ENCODE data around the gene PPP2R5A. TPM values are rescaled to one million over a fixed set of nuclear protein-coding genes. Genes with fewer than 3 reads are reported as not detected.

PPP2R5A gene
- total RNA-seq, 2 donors from 2014 or later, result 48.8 to 81.5 TPM

DNA sequence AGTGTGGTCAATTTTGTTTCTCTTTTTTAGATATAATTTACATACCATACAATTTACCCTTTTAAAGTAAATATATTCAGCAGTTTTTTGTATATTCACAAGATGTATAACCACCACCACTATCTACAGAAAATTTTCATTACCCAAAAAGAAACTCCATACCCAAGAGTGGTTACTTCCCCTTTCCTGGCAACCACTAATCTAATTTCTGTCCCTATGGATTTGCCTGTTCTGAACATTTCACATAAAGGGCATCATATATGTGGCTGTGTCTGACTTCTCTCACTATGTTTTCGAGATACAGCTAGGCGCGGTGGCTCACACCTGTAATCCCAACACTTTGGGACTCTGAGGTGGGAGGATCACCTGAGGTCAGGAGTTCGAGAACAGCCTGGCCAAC, 115.8 kb downstream of the PPP2R5A start:
- no peak for DNase-seq (ENCODE audit: low spot score)
- no peak overlapping the region for H3K27ac ChIP-seq
- H3K36me3 ChIP-seq, result no peaks in the 10 kb centered on the region
- TF ChIP-seq, protein P1, sequence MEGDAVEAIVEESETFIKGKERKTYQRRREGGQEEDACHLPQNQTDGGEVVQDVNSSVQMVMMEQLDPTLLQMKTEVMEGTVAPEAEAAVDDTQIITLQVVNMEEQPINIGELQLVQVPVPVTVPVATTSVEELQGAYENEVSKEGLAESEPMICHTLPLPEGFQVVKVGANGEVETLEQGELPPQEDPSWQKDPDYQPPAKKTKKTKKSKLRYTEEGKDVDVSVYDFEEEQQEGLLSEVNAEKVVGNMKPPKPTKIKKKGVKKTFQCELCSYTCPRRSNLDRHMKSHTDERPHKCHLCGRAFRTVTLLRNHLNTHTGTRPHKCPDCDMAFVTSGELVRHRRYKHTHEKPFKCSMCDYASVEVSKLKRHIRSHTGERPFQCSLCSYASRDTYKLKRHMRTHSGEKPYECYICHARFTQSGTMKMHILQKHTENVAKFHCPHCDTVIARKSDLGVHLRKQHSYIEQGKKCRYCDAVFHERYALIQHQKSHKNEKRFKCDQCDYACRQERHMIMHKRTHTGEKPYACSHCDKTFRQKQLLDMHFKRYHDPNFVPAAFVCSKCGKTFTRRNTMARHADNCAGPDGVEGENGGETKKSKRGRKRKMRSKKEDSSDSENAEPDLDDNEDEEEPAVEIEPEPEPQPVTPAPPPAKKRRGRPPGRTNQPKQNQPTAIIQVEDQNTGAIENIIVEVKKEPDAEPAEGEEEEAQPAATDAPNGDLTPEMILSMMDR (IDR thresholded peaks at IDR 0.05), result no peak
- no peaks in the 10 kb centered on the region for H3K27me3 ChIP-seq
- peaks cover 0 to 16% of the 10 kb centered on the region in 2 donors for H3K9me3 ChIP-seq
- H3K4me1 ChIP-seq, result no peaks in the 10 kb centered on the region
- H3K4me3 ChIP-seq, result no peak overlapping the region

DNA sequence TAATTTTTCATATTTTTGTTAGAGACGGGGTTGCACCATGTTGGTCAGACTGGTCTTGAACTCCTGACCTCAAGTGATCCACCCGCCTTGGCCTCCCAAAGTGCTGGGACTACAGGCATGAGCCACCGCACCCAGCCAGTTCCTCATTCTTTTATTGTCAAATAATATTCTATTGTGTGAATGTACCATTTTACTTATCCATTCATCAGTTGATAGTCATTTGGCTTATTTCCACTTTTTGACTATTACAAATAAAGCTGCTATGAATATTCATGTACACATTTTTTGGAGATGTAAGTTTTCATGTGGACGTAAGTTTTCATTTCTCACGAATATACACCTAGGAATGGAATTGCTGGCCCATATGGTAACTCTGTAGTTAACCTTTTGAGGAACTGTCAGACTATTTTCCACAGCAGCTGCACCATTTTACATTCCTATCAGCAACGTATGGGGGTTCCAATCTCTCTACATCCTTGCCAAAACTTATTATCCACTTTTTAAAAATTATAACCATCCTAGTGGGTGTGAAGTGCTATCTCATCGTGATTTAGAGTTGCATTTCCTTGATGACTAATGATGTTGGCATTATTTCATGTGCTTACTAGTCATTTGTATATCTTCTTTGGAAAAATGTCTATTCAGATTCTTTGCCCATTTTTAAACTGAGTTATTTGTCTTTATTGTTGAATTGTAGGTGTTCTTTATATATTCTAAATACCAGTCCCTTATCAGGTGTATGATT, 116.8 kb downstream of the PPP2R5A start:
- no peak for DNase-seq (ENCODE audit: low spot score)
- no peak overlapping the region for H3K27ac ChIP-seq
- TF ChIP-seq, protein P1 (IDR thresholded peaks at IDR 0.05), result no peak

DNA sequence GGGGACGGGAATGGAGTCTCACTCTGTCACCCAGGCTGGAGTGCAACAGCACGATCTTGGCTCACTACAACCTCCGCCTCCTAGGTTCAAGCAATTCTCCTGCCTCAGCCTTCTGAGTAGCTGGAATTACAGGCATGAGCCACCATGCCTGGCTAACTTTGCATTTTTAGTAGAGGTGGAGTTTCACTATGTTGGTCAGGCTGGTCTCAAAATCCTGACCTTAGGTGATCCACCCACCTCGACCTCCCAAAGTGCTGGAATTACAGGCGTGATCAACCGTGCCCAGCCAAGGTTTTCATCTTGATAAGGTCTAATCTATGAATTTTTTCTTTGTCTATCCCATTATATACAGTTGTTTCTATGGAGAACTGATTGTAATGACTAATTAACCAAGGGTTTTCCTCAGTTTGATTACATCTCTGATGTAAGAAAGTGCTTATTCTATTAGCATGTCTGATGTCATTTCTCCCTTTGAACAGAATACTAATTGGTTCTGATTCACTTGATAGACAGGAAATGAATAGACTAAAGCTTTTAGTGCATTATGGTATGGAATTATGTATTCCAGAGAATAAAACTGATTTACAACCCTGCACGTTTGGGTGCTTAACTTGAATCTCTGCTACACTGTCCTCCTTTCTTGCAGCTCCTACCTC, 117.6 kb downstream of the PPP2R5A start:
- H3K4me3 ChIP-seq, result no peak overlapping the region
- H3K36me3 ChIP-seq, result peaks cover 5% of the 10 kb centered on the region
- no peak overlapping the region for H3K27ac ChIP-seq
- DNase-seq (ENCODE audit: low spot score), result no peak
- TF ChIP-seq, protein P1 (IDR thresholded peaks at IDR 0.05), result no peak
- no peaks in the 10 kb centered on the region for H3K4me1 ChIP-seq
- no peaks in the 10 kb centered on the region for H3K9me3 ChIP-seq
- no peaks in the 10 kb centered on the region for H3K27me3 ChIP-seq

More for the DNA sequence above, 116.8 kb downstream of the PPP2R5A start:
- Histone ChIP-seq H3K9me3 (peaks cover 0 to 6% of the 10 kb centered on the region in 2 donors), H3K27me3 (no peaks in the 10 kb centered on the region), H3K4me3 (no peak overlapping the region), H3K4me1 (no peaks in the 10 kb centered on the region), H3K36me3 (no peaks in the 10 kb centered on the region)

DNA sequence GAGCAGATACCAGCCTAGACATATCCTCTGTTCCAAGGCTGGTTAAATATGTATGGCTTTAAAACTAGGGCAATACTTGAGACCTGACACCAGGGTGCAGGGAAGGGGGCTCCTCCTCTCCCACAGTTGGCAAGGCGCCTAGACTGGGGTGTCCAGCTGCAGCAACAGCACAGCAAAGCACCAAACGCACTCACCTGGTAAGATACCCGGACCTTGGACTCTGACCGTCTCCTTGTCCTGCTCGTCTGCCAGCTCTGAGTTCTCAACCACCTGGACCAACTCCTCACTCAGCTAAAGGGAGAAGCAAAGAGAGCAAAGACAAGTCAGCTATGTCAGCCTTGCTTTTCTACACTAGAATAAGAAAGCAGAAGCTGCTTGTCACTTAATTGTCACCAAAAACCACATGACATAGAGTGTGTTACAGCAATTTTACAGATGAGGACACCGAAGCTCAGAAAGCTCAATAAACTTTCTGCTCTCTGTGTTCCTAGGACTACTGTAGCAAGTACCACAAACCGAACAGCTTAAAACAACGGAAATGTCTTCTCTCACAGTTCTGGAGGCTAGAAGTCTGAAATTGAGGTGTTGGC, 125.1 kb downstream of the PPP2R5A start:
- no peak overlapping the region for H3K27ac ChIP-seq

More for the DNA sequence above, 125.1 kb downstream of the PPP2R5A start:
- H3K27me3 ChIP-seq, result no peaks in the 10 kb centered on the region
- DNase-seq (ENCODE audit: low spot score), result no peak
- no peak overlapping the region for H3K4me3 ChIP-seq
- peaks cover 0 to 14% of the 10 kb centered on the region in 2 donors for H3K4me1 ChIP-seq
- peaks cover 15% of the 10 kb centered on the region for H3K36me3 ChIP-seq
- no peaks in the 10 kb centered on the region for H3K9me3 ChIP-seq
- TF ChIP-seq, protein P1 (IDR thresholded peaks at IDR 0.05), result no peak

Other genes starting within 250 kb of the PPP2R5A start
- gene INTS7, start 249.9 kb upstream of the PPP2R5A start, total RNA-seq, result 1 to 10 TPM; 4.9 to 7.5 TPM
- under 1 TPM in 1 of 2 donors, not detected in 1; 0.08 TPM for gene DTL, start 249.7 kb upstream of the PPP2R5A start, total RNA-seq
- gene PACC1, start 129.5 kb downstream of the PPP2R5A start, total RNA-seq, result 1 to 10 TPM; 2.2 to 3.6 TPM
- 100 to 1,000 TPM in 1 of 2 donors, 10 to 100 TPM in 1; 56.8 to 134 TPM for gene NENF, start 147.5 kb downstream of the PPP2R5A start, total RNA-seq